ENCODE measurements around the gene PRDM15.

DNA sequence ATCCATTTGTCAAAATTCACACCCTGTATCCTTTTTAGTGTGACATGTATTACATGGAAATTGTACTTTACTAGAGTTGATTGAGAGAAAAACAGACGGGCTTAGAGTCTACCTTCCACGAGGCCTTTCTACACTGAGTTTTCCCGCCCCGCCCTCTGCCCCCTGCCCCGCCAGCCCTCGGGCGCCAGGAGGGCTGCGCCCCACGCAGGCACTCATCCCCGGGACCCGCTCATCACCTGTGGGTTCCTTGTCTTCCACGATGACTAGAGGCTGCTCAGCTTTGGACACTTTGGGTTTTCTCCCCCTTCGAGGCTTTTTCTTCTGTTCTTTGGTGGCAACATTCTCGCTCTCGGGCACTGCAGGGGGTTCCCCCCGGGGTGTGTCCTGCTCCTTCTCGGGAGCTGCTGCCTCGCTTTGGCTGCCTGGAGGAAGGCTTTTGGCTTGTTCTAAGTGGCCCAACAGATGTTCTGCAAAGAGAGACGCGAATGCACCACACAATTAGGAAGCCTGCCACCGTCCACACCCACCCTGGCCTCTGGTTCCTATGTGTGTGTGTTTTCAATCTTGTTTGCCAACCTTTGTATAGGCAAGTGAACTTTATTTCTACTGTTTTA lies 39.6 kb downstream of the PRDM15 start:
- TF ChIP-seq CTCF (IDR thresholded peaks at IDR 0.05; ENCODE audit: low read depth, low read length) (no peak), EZH2phosphoT487 (IDR thresholded peaks at IDR 0.05; ENCODE audit: low read depth) (no peak)

Measured in OCI-LY3 (cell line).